Astrocyte (in vitro differentiated cells and primary cell): Measurements from ENCODE around the gene SQOR. TPM values are rescaled to one million over a fixed set of nuclear protein-coding genes. Genes with fewer than 3 reads are reported as not detected.

Experiments used
- DNase-seq: peaks from one replicate; pipeline ENCODE4 v3.0.0-alpha.2; 2010; ENCODE audit warnings: low read depth
- FAIRE-seq: peaks from 2 replicates; lab custom pipeline; 2011; peaks lifted over from hg19 to GRCh38; lab: Jason Lieb, UNC
- H2AFZ ChIP-seq: 2 replicates; pipeline ENCODE4 v1.6.0; 2012; ENCODE audit warnings: low read depth, low read length, inconsistent platforms
- H3K27ac ChIP-seq: 2 replicates; pipeline ENCODE4 v1.5.1; 2011; ENCODE audit warnings: low read depth, low read length, inconsistent platforms
- H3K27me3 ChIP-seq: 2 replicates; pipeline ENCODE4 v1.6.0; 2011; ENCODE audit warnings: low read length, inconsistent platforms; ENCODE audit not compliant: insufficient read depth
- H3K36me3 ChIP-seq: 2 replicates; pipeline ENCODE4 v1.5.1; 2011; ENCODE audit warnings: low read length, inconsistent platforms; ENCODE audit not compliant: insufficient read depth
- H3K4me1 ChIP-seq: 2 replicates; pipeline ENCODE4 v1.5.1; 2011; ENCODE audit warnings: low read length, inconsistent platforms; ENCODE audit not compliant: insufficient read depth
- H3K4me2 ChIP-seq: 2 replicates; pipeline ENCODE4 v1.6.0; 2012; ENCODE audit warnings: low read length, inconsistent platforms
- H3K4me3 ChIP-seq: 2 replicates; pipeline ENCODE4 v1.5.1; 2011; ENCODE audit warnings: low read depth, mild to moderate bottlenecking, low read length, inconsistent platforms; ENCODE audit not compliant: insufficient read depth
- H3K79me2 ChIP-seq: 2 replicates; pipeline ENCODE4 v1.6.0; 2012; ENCODE audit warnings: mild to moderate bottlenecking, low read length, inconsistent platforms; ENCODE audit not compliant: insufficient read depth
- H3K9ac ChIP-seq: 2 replicates; pipeline ENCODE4 v1.6.0; 2012; ENCODE audit warnings: mild to moderate bottlenecking, low read length, inconsistent platforms
- H3K9me3 ChIP-seq: 2 replicates; pipeline ENCODE4 v1.5.1; 2012; ENCODE audit warnings: low read depth, mild to moderate bottlenecking, low read length, inconsistent platforms; ENCODE audit not compliant: insufficient read depth
- H4K20me1 ChIP-seq: 2 replicates; pipeline ENCODE4 v1.6.0; 2012; ENCODE audit warnings: low read length, inconsistent platforms; ENCODE audit not compliant: insufficient read depth
- H3K27ac Mint-ChIP-seq: one replicate; pipeline ENCODE4 v1.8.0; 2021; ENCODE audit warnings: mild to moderate bottlenecking, mixed read lengths; ENCODE audit not compliant: unreplicated experiment
- H3K27me3 Mint-ChIP-seq: one replicate; pipeline ENCODE4 v1.8.0; 2021; ENCODE audit warnings: low read depth, mixed read lengths; ENCODE audit not compliant: unreplicated experiment
- H3K36me3 Mint-ChIP-seq: one replicate; pipeline ENCODE4 v1.8.0; 2021; ENCODE audit warnings: low read depth, mixed read lengths; ENCODE audit not compliant: unreplicated experiment
- H3K4me1 Mint-ChIP-seq: one replicate; pipeline ENCODE4 v1.8.0; 2021; ENCODE audit warnings: low read depth, mixed read lengths; ENCODE audit not compliant: unreplicated experiment
- H3K4me3 Mint-ChIP-seq: one replicate; pipeline ENCODE4 v1.8.0; 2021; ENCODE audit warnings: mild to moderate bottlenecking, moderate library complexity, mixed read lengths; ENCODE audit not compliant: unreplicated experiment
- H3K9me3 Mint-ChIP-seq: one replicate; pipeline ENCODE4 v1.8.0; 2021; ENCODE audit warnings: mild to moderate bottlenecking, mixed read lengths; ENCODE audit not compliant: unreplicated experiment
- CTCF ChIP-seq: IDR thresholded peaks from 2 replicates; pipeline ENCODE4 v1.5.1; 2011; ENCODE audit warnings: low read depth, mild to moderate bottlenecking, inconsistent platforms, low read length, moderate library complexity; ENCODE audit not compliant: insufficient read depth
- EZH2 ChIP-seq: IDR thresholded peaks from 2 replicates; pipeline ENCODE4 v1.6.1; 2012; ENCODE audit warnings: mild to moderate bottlenecking, low read length, inconsistent platforms; ENCODE audit not compliant: insufficient read depth
- total RNA-seq: library from RNA; stranded (reverse); gene quantifications from 2 replicates; pipeline ENCODE4 v1.2.1, GENCODE V29; 2021

Gene SQOR
- total RNA-seq, 1 donor from 2014 or later: 4.0 TPM

- peak; percentile 20 for DNase-seq
- no peak for FAIRE-seq
- no peak overlapping the region for H3K4me3 Mint-ChIP-seq
- peaks cover 29% of the 10 kb centered on the region for H4K20me1 ChIP-seq
- H2AFZ ChIP-seq: no peak overlapping the region
- H3K27ac ChIP-seq: no peak overlapping the region
- H3K4me2 ChIP-seq: no peak overlapping the region
- peaks cover 10% of the 10 kb centered on the region for H3K4me1 ChIP-seq
- peaks cover 6% of the 10 kb centered on the region for H3K4me1 Mint-ChIP-seq
- H3K9me3 ChIP-seq: no peaks in the 10 kb centered on the region
- peaks cover 84% of the 10 kb centered on the region for H3K79me2 ChIP-seq
- H3K27me3 Mint-ChIP-seq: no peaks in the 10 kb centered on the region
- H3K4me3 ChIP-seq: no peak overlapping the region
- H3K9ac ChIP-seq: no peak overlapping the region
- H3K27ac Mint-ChIP-seq: no peak overlapping the region
- no peaks in the 10 kb centered on the region for H3K27me3 ChIP-seq
- TF ChIP-seq CTCF (no peak), EZH2 (no peak)
- H3K36me3 Mint-ChIP-seq: peaks cover 18% of the 10 kb centered on the region
- H3K9me3 Mint-ChIP-seq: peaks cover 2% of the 10 kb centered on the region
- H3K36me3 ChIP-seq: peaks cover 4% of the 10 kb centered on the region
These were observed 40.5 kb upstream of the SQOR start for GRCh38 chr15:45594319-45594718.

DNA sequence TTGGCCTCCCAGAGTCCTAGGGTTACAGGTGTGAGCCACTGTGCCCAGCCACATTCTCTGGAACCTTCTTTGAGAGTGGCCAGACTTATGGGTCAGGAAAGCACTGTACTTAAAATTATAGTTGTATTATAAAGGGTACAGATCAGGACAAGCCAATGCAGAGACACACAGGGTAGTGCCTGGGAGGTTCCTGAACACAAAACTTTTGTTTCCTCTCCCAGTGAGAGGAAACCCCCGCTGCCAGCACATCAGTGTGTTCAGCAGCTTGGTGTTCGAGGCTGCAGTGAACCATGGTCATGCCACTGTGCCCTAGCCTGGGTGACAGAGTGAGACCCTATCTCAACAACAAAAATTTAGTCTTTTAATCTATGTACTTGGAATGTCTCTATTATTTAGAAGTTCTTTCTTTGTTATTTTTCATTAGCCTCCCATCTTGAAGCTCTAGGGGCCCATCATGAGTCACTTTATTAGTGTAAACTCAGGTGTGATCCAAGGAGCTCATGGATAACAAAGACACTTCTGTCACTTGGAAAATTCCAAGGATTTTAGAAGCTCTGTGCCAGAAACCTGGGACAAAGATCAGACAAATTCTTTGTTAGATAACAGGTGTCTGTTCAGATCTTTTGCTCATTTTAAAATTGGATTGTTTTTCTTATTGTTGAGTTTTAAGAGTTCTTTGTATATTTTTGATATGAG is 39.8 kb upstream of the SQOR start:
- Mint-ChIP-seq H3K36me3 (peaks cover 18% of the 10 kb centered on the region), H3K27me3 (no peaks in the 10 kb centered on the region), H3K4me3 (no peak overlapping the region), H3K27ac (no peak overlapping the region), H3K9me3 (peaks cover 2% of the 10 kb centered on the region), H3K4me1 (peaks cover 6% of the 10 kb centered on the region)
- Histone ChIP-seq H3K4me2 (no peak overlapping the region), H3K27me3 (no peaks in the 10 kb centered on the region), H3K9me3 (no peaks in the 10 kb centered on the region), H3K27ac (no peak overlapping the region), H3K4me1 (peaks cover 4% of the 10 kb centered on the region), H3K36me3 (peaks cover 4% of the 10 kb centered on the region), H3K9ac (no peak overlapping the region), H2AFZ (no peak overlapping the region), H3K79me2 (peaks cover 78% of the 10 kb centered on the region), H4K20me1 (peaks cover 29% of the 10 kb centered on the region), H3K4me3 (no peak overlapping the region)
- TF ChIP-seq CTCF (no peak), EZH2 (no peak)
- FAIRE-seq (no peak), DNase-seq (no peak)

GRCh38 chr15:45603881-45604280 is 30.9 kb upstream of the SQOR start:
- H3K27ac Mint-ChIP-seq: no peak overlapping the region
- no peaks in the 10 kb centered on the region for H3K9me3 Mint-ChIP-seq
- peaks cover 40% of the 10 kb centered on the region for H4K20me1 ChIP-seq
- DNase-seq (no peak), FAIRE-seq (no peak)
- H3K4me3 Mint-ChIP-seq: no peak overlapping the region
- no peaks in the 10 kb centered on the region for H3K27me3 Mint-ChIP-seq
- no peak for TF ChIP-seq EZH2
- TF ChIP-seq CTCF: no peak
- no peak overlapping the region for H2AFZ ChIP-seq
- H3K27me3 ChIP-seq: no peaks in the 10 kb centered on the region
- H3K4me1 Mint-ChIP-seq: peaks cover 7% of the 10 kb centered on the region
- peaks cover 42% of the 10 kb centered on the region for H3K79me2 ChIP-seq
- H3K9me3 ChIP-seq: no peaks in the 10 kb centered on the region
- H3K9ac ChIP-seq: no peak overlapping the region
- no peak overlapping the region for H3K4me2 ChIP-seq
- peaks cover 6% of the 10 kb centered on the region for H3K36me3 Mint-ChIP-seq
- H3K27ac ChIP-seq: no peak overlapping the region
- no peaks in the 10 kb centered on the region for H3K4me1 ChIP-seq
- peaks cover 11% of the 10 kb centered on the region for H3K36me3 ChIP-seq
- H3K4me3 ChIP-seq: no peak overlapping the region
